Measurements from ENCODE around the gene FHIP1B.

FHIP1B gene

DNA sequence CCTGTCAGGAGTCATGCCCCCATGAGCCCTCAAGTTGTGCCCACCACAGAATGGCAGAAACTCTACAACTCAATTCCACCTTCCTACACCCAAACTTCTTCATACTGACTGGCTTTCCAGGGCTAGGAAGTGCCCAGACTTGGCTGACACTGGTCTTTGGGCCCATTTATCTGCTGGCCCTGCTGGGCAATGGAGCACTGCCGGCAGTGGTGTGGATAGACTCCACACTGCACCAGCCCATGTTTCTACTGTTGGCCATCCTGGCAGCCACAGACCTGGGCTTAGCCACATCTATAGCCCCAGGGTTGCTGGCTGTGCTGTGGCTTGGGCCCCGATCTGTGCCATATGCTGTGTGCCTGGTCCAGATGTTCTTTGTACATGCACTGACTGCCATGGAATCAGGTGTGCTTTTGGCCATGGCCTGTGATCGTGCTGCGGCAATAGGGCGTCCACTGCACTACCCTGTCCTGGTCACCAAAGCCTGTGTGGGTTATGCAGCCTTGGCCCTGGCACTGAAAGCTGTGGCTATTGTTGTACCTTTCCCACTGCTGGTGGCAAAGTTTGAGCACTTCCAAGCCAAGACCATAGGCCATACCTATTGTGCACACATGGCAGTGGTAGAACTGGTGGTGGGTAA, 35.1 kb downstream of the FHIP1B start, which contains the start of gene OR52W1:
TSS of gene OR52W1 (plus strand) at position 51 of the 637 bp plus-strand sequence. CDS start at position 51, 0 bp downstream.
- DNase-seq = no peak

DNA sequence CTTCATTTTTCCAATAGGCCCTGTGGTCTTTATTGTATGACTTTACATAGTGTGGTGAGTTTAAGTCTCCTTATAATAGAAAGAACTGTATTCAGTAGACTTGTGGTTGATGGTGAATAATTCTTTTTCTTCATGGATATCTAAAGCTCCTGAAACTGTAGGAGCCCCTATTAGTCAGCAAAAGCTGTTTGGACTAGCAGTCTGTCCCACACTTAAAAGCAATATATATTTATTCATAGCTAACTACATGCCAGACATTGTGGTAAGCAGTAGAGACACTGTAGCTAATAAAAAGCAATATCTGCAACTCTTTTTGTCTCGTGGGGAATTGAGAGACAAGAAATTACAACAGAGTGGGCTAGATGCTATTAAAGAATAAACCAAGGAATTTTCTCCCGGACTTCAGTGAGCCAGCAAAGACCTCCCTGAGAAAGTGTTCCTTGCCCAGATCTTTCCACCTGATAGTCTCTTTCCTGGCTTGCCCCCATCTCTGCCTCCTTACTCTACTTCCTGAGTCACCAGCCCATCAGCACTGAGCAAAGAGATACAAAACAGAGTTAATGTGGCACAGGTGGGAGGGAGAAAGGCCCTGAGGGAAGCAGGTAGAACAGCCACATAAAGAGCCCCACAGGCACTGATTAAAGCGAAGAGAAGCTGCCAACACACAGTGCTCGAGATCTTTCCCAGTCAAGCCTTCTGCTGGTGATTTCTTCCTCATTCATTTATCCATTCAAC, 36.8 kb downstream of the FHIP1B start:
- DNase-seq = no peak

DNA sequence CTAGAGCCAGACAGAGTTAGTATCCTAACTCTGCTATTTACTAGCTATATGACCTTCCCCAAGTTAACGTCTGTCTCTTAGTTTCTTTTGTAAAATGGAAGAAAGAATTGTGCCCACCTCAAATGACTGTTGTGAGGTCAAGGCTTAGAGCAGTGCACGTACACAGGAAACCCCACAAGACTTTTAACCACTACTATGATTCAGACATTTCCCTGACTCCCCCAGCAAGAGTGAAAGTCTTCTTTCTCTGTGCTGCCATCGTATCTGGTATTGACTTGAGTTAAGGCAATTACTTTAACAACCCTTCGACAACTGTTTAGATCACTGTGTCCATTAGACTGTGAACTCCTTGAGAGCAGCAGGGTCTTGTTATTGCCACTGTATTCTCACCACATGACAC, 38.0 kb downstream of the FHIP1B start:
- DNase-seq = no peak

DNA sequence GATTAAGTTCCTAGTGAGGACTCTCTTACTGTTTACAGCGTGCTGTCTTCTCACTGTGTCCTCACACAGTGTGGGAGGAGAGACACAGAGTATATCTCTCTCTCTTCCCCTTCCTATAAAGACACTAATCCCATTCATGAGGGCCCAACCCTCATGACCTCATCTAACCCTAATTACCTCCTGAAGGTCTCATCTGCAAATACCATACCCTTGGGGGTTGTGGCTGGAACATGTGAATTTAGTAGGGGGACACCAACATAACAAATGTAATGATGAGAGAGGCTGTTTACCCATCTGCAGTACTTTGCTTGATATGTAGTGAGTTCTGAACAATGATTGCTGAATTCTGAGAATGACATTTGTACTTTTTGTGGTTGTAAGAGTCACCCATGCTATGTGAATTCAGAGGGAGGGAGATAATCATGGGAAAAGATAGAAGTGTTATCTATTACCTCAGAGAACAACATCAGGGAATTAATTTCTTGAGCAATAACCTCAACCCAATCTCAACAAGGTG, 40.3 kb downstream of the FHIP1B start:
- no peak for DNase-seq

DNA sequence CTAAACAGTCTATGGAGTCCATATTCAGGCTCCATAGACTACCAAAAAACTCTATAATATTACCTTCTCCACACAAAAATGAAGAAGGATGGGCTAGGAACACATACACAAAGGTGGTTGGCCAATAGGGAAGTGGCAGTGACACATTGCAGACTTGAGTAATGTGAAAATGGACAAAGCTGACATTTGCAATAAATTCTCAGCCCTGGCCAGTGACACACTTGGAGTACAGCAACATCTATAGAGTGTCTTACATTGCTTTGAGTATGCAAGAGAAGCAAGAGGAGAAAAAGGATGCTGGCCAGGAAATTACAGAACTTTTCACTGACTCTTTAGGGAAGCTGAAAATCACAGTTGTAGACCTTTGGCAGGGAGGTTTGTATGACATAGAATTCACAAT, 42.7 kb downstream of the FHIP1B start:
- no peak for DNase-seq

DNA sequence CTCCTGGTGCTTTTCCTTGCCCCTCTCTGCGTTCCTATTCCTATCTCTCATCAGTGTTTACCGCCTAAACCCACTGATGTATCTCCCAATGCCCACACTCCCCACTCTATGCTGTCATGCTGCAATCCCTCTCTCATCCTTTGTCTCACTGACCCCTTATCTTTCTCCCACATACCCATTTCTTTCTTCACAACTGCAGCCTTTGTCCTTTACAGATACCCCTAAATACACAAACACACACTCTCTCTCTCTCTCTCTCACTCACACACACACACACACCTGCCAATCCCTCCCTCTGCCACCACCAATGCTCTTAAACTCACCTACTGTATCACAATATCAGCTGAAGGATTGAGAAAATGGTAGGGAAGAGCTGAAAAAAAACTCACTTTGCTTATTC, 59.0 kb downstream of the FHIP1B start:
- no peak for DNase-seq

DNA sequence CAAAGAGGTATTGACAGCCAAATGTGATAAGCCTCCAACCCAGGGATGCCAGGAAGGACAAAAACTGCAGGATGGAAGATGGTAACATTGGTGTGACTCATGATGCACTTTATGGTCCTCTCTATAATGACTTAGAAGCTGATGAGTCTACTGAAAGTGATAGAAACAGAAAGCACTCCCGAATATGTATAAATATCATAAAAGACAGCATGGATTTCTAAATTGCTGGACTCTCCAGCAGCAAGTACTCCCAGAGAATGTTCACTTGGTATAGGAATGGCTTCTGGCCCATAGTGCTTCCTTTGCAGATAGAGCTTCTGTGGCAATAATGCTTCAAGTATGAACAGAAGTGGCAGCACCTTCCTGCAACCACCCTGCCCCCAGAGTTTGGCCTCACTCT, 64.2 kb downstream of the FHIP1B start, which contains the start of gene OR52B2:
TSS of gene OR52B2 (minus strand) at position 101 of the 400 bp plus-strand sequence. CDS start at position 101, 0 bp downstream.
- DNase-seq = no peak
